ENCODE data around the gene HEXIM2.
"Not testable (repeated sequence)": the region's sequence is repeated elsewhere in the genome, so short reads cannot be mapped to it uniquely, and the experiment has no call there.

HEXIM2 gene, protein sequence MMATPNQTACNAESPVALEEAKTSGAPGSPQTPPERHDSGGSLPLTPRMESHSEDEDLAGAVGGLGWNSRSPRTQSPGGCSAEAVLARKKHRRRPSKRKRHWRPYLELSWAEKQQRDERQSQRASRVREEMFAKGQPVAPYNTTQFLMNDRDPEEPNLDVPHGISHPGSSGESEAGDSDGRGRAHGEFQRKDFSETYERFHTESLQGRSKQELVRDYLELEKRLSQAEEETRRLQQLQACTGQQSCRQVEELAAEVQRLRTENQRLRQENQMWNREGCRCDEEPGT

DNA sequence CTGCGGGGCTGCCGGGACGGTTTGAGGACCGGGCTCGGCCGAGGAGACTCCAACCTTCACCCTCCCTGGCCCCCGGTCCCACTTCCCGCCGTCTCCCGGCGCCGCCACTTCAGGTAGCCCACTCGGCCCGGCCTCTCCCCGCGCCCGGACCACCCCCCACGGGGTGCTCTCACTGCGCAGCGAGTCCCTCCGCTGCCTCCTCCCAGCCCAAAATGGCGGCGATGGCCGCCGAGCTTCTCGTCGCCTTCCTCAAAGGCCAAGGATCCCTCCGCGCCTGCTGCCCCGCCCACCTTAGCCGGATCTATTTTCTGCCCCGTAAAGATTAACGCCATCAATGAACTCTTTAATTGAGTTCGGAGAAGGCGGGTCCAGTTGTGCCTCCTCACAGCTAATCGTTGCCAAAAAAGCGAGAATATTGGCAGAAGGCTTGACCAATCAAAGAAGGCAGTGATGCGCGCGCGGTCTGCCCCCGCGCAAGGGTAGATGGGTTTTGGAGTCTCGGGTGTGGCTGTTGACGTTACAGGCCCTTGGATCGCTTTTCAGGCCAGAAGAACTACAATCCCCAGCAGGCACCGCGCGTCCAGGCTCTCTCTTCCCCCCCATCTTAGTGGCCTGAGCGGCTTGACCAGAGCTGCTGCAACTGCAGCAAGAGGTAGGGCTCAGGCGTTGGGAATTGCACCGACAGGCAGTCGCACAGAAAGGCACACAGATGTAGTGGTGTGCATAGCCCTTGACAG is at the start of gene HEXIM2:
HEXIM2 (plus strand) TSS at position 588 of the 737 bp plus-strand sequence. CDS start 919 bp downstream, outside the sequence.
- peak; percentile 99 for DNase-seq

DNA sequence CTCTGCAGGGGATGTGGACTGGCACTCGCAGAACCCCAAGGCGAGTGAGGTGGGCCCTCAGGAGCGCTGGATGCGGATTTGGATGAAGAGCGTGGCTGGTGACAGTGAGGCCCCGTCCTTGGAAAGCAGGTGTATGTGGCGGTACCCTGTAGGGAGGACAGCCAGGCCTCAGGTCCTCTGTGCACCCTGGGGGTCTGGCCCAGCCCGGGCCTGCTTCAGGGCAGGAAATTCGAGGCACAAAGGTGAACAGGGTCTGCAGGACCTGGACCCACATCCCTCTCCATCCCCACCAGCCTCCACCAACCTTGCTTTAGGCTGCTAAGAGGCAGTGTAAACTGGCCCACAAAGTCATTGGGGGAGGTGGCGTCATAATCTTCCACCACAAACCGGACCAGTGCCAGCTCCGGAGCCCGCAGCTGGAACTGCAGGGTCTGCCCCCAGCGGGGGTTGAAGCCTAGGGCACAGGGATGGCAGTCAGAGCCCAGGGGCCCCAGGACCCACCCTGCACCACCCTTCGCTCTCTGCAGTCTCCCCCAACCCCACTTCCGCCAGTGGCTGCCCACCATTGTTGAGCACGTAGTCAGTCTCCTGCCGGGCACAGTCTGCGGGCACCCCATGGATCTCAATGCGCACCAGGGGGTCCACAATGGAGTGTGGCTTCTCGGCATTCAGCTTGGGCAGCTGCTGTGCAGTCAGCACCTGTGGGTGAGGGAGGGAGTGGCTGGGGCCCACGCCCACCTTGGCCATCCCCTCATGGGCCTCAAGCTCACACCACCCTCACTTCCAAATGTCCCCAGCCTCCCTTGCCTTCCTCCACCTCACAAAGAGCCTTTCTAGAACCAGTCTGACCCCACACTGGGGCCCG is 48.9 kb upstream of the HEXIM2 start:
- no peak for DNase-seq

DNA sequence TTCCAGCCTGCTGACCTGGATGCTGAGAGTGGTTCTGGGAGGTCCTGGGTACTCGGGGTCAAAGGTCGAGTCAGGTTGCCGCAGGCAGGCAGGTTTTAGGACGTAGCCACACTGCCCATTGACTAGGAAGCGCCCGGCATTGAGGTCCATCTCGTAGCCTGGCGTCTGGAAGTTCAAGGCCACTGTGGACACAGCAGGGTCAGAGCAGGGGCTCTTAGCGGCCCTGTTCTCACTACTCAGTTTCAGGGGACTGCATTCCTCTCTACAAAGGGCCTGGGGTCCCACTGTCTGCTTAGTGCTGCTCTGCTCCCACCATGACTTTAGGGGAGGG is 48.3 kb upstream of the HEXIM2 start:
- DNase-seq = no peak

GRCh38 chr17:45114117-45114932 is 47.4 kb upstream of the HEXIM2 start:
- DNase-seq = no peak

- no peak for DNase-seq
These were observed 46.6 kb upstream of the HEXIM2 start for GRCh38 chr17:45115015-45115625.

- no peak for DNase-seq
These were observed 45.8 kb upstream of the HEXIM2 start for GRCh38 chr17:45115871-45116270.

- no peak for DNase-seq
These were observed 45.1 kb upstream of the HEXIM2 start for GRCh38 chr17:45116434-45117016.

DNA sequence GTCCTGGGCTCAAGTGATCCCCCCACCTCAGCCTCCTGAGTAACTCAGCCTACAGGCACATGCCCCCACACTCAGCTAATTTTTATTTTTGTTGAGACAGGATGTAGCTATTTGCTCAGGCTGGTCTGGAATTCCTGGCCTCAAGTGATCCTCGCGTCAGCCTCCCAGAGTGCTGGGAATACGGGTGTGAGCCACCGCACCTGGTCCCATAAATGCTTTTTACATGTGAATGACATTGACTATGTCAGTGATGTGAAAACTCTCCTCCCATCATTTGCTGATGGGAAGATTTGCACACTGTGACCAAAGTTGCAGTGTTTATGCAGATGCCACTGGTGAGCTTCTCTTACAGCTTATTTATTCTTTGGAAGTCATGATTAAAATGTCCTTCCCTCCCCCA is 44.3 kb upstream of the HEXIM2 start:
- no peak for DNase-seq

- DNase-seq = no peak
These were observed 43.6 kb upstream of the HEXIM2 start for GRCh38 chr17:45117848-45118646.

GRCh38 chr17:45118691-45119090 is 43.0 kb upstream of the HEXIM2 start:
- no peak for DNase-seq

- no peak for DNase-seq
These were observed 41.7 kb upstream of the HEXIM2 start for GRCh38 chr17:45119964-45120363.

GRCh38 chr17:45120558-45120957 is 41.1 kb upstream of the HEXIM2 start:
- no peak for DNase-seq

- no peak for DNase-seq
These were observed 40.6 kb upstream of the HEXIM2 start for GRCh38 chr17:45121055-45121454.

DNA sequence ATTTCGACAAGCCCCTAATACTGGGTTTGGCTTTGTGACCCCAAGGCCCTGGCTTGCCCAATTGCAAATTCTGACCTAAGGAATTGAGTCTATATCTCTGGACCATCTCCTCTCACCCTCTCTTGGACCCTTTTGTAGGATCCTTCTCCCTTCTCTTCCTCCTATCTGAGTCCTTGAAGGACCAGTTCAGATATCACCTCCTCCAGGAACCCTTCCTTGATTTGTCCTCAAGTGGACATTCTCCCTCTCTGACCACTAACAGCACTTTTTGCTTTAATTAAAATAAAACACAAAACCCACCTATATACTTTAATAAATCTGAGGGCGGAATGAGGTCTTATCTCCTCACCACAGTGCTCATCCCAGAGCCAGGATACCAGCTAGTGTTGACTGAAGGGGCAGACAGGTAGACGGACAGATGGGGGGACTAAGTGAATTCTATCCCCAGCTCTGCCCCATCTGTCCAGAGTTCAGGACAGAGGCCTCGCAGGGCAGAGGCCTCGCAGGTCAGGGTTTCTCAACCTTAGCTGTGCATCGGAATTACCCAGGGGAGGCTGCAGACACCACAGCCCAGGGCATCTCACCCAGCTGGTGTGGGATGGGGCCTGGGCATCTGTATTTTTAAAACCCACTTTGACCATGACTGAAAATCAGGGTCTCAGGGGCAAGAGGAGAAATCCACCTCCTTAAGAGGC is 38.5 kb upstream of the HEXIM2 start:
- no peak for DNase-seq

GRCh38 chr17:45123930-45124796 is 37.5 kb upstream of the HEXIM2 start:
- DNase-seq = no peak

GRCh38 chr17:45124797-45125122 is 36.9 kb upstream of the HEXIM2 start:
- DNase-seq = not testable (repeated sequence)

GRCh38 chr17:45125509-45125908 is 36.2 kb upstream of the HEXIM2 start:
- DNase-seq = no peak

- no peak for DNase-seq
These were observed 34.5 kb upstream of the HEXIM2 start for GRCh38 chr17:45127207-45127547.

DNA sequence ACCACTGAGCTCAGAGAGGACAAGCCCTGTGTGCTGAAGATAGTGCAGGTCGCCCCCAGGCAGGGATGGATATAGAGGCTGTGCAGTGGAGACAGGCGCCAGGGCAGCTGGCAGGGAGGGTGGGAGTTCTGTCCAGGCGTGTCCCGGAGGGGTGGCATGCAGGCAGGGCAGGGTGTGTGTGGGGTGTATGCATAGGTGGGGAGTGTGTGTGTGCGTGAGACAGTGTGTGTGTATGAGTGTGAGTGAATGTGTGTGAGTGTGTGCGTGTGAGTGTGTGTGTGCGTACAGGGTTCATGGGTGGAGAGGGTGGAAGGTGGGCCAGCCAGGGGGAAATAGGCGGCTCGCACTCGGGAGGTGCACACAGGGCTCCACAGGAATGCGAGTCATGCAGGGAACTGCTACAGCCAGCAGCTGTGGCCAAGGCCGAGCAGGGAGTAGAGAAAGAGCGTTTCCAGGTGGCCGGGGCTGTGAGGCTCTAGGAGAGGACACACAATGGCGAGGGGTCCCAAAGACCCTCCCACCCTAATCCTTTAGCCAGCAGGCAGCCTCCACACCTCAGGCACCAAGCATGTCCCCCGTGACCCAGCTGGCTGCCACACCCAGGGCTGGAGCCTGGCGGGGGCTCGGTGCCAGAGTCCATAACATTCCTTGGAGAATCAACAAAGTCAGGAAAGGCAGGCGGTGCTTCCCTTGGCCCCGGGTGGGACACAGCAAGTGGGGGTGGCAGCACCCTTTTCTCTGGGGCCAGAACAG is 34.0 kb upstream of the HEXIM2 start:
- DNase-seq = no peak
